ENCODE results near the gene ADAMTS1. TPM values are rescaled to one million over a fixed set of nuclear protein-coding genes. Genes with fewer than 3 reads are reported as not detected.

The ADAMTS1 gene
- total RNA-seq, 2 experiments from 2014 or later = not detected

- H4K20me1 ChIP-seq (ENCODE audit: insufficient read depth, low read length) = no peaks in the 10 kb centered on the region
- no peaks in the 10 kb centered on the region for H3K36me3 ChIP-seq (ENCODE audit: insufficient read depth, low read length)
- no peak for DNase-seq (ENCODE audit: low spot score)
- TF ChIP-seq CTCF (conservative IDR thresholded peaks at IDR 0.05; ENCODE audit: low read length) (no peak), EZH2phosphoT487 (IDR thresholded peaks at IDR 0.05; ENCODE audit: borderline replicate concordance, low read depth, low read length) (no peak)
- H2AFZ ChIP-seq (ENCODE audit: low read length) = no peak overlapping the region
- intact Hi-C loops (cut with micrococcal nuclease; ENCODE audit: unreplicated experiment) = no loop called here
- no peak overlapping the region for H3K27ac ChIP-seq (ENCODE audit: low read depth, low read length, poor library complexity, severe bottlenecking)
- H3K79me2 ChIP-seq (ENCODE audit: insufficient read depth, low read depth, low read length) = no peaks in the 10 kb centered on the region
- BruUV-seq (replicated peaks) = no TSS peak
- H3K4me1 ChIP-seq (ENCODE audit: insufficient read depth, low read length, poor library complexity, severe bottlenecking) = no peaks in the 10 kb centered on the region
- no peak overlapping the region for H3K4me2 ChIP-seq (ENCODE audit: low read length)
- H3K4me3 ChIP-seq (ENCODE audit: low read depth, low read length, poor library complexity, severe bottlenecking) = no peak overlapping the region
- CTCF ChIA-PET (ENCODE audit: unreplicated experiment) = no interaction called here
- H3K9me3 ChIP-seq (ENCODE audit: low read length) = no peaks in the 10 kb centered on the region
- H3K9me2 ChIP-seq (ENCODE audit: insufficient read depth, low read length) = no peaks in the 10 kb centered on the region
- POLR2A ChIA-PET = no interaction called here
Measured at GRCh38 chr21:26833011-26833410, 12.2 kb downstream of the ADAMTS1 start.

DNA sequence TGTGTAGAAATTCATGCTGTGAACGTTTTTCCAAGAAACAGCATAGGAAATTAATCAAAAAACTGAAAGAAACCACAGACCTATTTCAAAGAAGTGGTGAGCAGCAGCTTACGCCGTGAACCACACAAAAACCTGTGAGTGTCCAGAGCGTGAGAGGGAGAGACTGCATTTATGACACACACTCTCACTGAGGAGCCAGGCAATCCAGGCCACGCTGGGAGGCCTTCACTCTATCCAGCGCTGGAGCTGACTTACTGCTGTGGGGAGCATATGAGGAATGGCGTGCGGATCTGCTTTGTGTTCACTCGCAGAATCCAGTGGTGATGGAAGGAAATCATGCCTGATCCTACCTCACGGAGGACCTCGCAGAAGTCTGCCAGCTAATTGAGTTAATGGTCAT lies 12.7 kb downstream of the ADAMTS1 start:
- Histone ChIP-seq H3K4me1 (ENCODE audit: insufficient read depth, low read length, poor library complexity, severe bottlenecking) (no peaks in the 10 kb centered on the region), H3K36me3 (ENCODE audit: insufficient read depth, low read length) (no peaks in the 10 kb centered on the region), H3K79me2 (ENCODE audit: insufficient read depth, low read depth, low read length) (no peaks in the 10 kb centered on the region), H3K4me3 (ENCODE audit: low read depth, low read length, poor library complexity, severe bottlenecking) (no peak overlapping the region), H3K9me3 (ENCODE audit: low read length) (no peaks in the 10 kb centered on the region), H3K9me2 (ENCODE audit: insufficient read depth, low read length) (no peaks in the 10 kb centered on the region), H2AFZ (ENCODE audit: low read length) (no peak overlapping the region), H3K27ac (ENCODE audit: low read depth, low read length, poor library complexity, severe bottlenecking) (no peak overlapping the region), H3K4me2 (ENCODE audit: low read length) (no peak overlapping the region), H4K20me1 (ENCODE audit: insufficient read depth, low read length) (no peaks in the 10 kb centered on the region)
- ChIA-PET POLR2A (interaction anchor here (0.6 kb wide), 1 partner anchor 246 kb away, joined by 3 read pairs; no protein-coding TSS in a partner anchor), CTCF (ENCODE audit: unreplicated experiment) (no interaction called here)
- intact Hi-C loops (cut with micrococcal nuclease; ENCODE audit: unreplicated experiment) = no loop called here
- TF ChIP-seq CTCF (conservative IDR thresholded peaks at IDR 0.05; ENCODE audit: low read length) (no peak), EZH2phosphoT487 (IDR thresholded peaks at IDR 0.05; ENCODE audit: borderline replicate concordance, low read depth, low read length) (no peak)
- BruUV-seq (replicated peaks) = no TSS peak
- no peak for DNase-seq (ENCODE audit: low spot score)

DNA sequence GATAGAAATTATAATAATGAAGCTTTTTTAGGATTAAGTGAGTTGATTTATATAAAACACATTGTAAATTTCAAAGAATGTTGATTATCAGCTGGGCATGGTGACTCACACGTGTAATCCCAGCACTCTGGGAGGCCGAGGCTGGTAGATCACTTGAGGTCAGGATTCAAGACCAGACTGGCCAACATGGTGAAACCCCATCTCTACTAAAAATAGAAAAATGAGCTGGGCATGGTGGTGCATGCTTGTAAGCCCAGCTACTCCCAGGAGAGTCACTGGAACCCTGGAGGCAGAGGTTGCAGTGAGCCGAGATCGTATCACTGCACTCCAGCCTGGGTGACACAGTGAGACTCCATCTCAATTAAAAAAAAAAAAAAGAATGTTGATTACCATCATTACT lies 18.4 kb downstream of the ADAMTS1 start:
- no peaks in the 10 kb centered on the region for H3K36me3 ChIP-seq (ENCODE audit: insufficient read depth, low read length)
- no peaks in the 10 kb centered on the region for H3K9me2 ChIP-seq (ENCODE audit: insufficient read depth, low read length)
- no peak overlapping the region for H3K27ac ChIP-seq (ENCODE audit: low read depth, low read length, poor library complexity, severe bottlenecking)
- H3K4me2 ChIP-seq (ENCODE audit: low read length) = no peak overlapping the region
- H3K4me1 ChIP-seq (ENCODE audit: insufficient read depth, low read length, poor library complexity, severe bottlenecking) = no peaks in the 10 kb centered on the region
- no TSS peak for BruUV-seq (replicated peaks)
- no peak overlapping the region for H3K4me3 ChIP-seq (ENCODE audit: low read depth, low read length, poor library complexity, severe bottlenecking)
- no peaks in the 10 kb centered on the region for H3K79me2 ChIP-seq (ENCODE audit: insufficient read depth, low read depth, low read length)
- H3K9me3 ChIP-seq (ENCODE audit: low read length) = no peaks in the 10 kb centered on the region
- ChIA-PET CTCF (ENCODE audit: unreplicated experiment) (no interaction called here), POLR2A (no interaction called here)
- TF ChIP-seq EZH2phosphoT487 (IDR thresholded peaks at IDR 0.05; ENCODE audit: borderline replicate concordance, low read depth, low read length) (no peak), CTCF (conservative IDR thresholded peaks at IDR 0.05; ENCODE audit: low read length) (no peak)
- DNase-seq (ENCODE audit: low spot score) = no peak
- no peaks in the 10 kb centered on the region for H4K20me1 ChIP-seq (ENCODE audit: insufficient read depth, low read length)
- no peak overlapping the region for H2AFZ ChIP-seq (ENCODE audit: low read length)
- intact Hi-C loops (cut with micrococcal nuclease; ENCODE audit: unreplicated experiment) = no loop called here
